HEK293T (cell line): ENCODE measurements around the gene YY1AP1.

Experiments
- FOXA1 ChIP-seq: fragments of 450-650 bp; IDR thresholded peaks from 2 replicates; pipeline ENCODE4 v1.6.1; 2016; ENCODE audit warnings: mild to moderate bottlenecking
- FOXK2 ChIP-seq: fragments of 450-650 bp; IDR thresholded peaks from 2 replicates; pipeline ENCODE4 v1.6.1; 2016; ENCODE audit warnings: mild to moderate bottlenecking
- L3MBTL2 ChIP-seq: fragments of 450-650 bp; conservative IDR thresholded peaks from 2 replicates; pipeline ENCODE4 v1.6.1; 2016; ENCODE audit warnings: mild to moderate bottlenecking
- LEF1 ChIP-seq: fragments of 450-650 bp; IDR thresholded peaks from 2 replicates; pipeline ENCODE4 v1.6.1; 2017; ENCODE audit warnings: mild to moderate bottlenecking, borderline replicate concordance
- NFRKB ChIP-seq: fragments of 450-650 bp; IDR thresholded peaks from 2 replicates; pipeline ENCODE4 v1.6.1; 2016; ENCODE audit warnings: mild to moderate bottlenecking, moderate library complexity
- SP1 ChIP-seq: fragments of 450-650 bp; IDR thresholded peaks from 2 replicates; pipeline ENCODE4 v1.6.1; 2017
- ZNF384 ChIP-seq: fragments of 450-650 bp; IDR thresholded peaks from 2 replicates; pipeline ENCODE4 v1.6.1; 2016

GRCh38 chr1:155697046-155697445, 8.5 kb upstream of the YY1AP1 start:
- TF ChIP-seq FOXA1 (no peak), LEF1 (no peak), SP1 (no peak), L3MBTL2 (no peak), NFRKB (no peak), ZNF384 (no peak), FOXK2 (no peak)
